Osteoblast (primary cell): ENCODE data around the gene SERPINA6. TPM values are rescaled to one million over a fixed set of nuclear protein-coding genes. Genes with fewer than 3 reads are reported as not detected.

Source experiments
- DNase-seq: peaks from one replicate; pipeline ENCODE4 v3.0.0; 2011; ENCODE audit warnings: low spot score, mixed read lengths; ENCODE audit not compliant: insufficient read length; ENCODE audit errors: missing footprints
- H2AFZ ChIP-seq: 2 replicates; pipeline ENCODE4 v1.6.0; 2011; ENCODE audit warnings: mild to moderate bottlenecking, low read length
- H3K27ac ChIP-seq: 2 replicates; pipeline ENCODE4 v1.5.1; 2011; ENCODE audit warnings: mild to moderate bottlenecking, low read depth, low read length, moderate library complexity
- H3K27me3 ChIP-seq: 2 replicates; pipeline ENCODE4 v1.6.0; 2012; ENCODE audit warnings: mild to moderate bottlenecking, control low read depth, inconsistent platforms, low read length, moderate library complexity; ENCODE audit not compliant: insufficient read depth
- H3K36me3 ChIP-seq: 2 replicates; pipeline ENCODE4 v1.5.1; 2011; ENCODE audit warnings: mild to moderate bottlenecking, low read length, control low read depth, moderate library complexity; ENCODE audit not compliant: insufficient read depth
- H3K4me1 ChIP-seq: 2 replicates; pipeline ENCODE4 v1.5.1; 2011; ENCODE audit warnings: mild to moderate bottlenecking, low read length, control low read depth, moderate library complexity; ENCODE audit not compliant: insufficient read depth
- H3K4me2 ChIP-seq: 2 replicates; pipeline ENCODE4 v1.6.0; 2011; ENCODE audit warnings: mild to moderate bottlenecking, low read length; ENCODE audit not compliant: insufficient read depth
- H3K4me3 ChIP-seq: fragments of 200-600 bp; sonication (generic); 3 replicates; pipeline ENCODE4 v1.5.1; 2012; ENCODE audit warnings: mild to moderate bottlenecking, low read length, inconsistent platforms; ENCODE audit not compliant: insufficient read depth
- H3K79me2 ChIP-seq: 2 replicates; pipeline ENCODE4 v1.6.0; 2012; ENCODE audit warnings: mild to moderate bottlenecking, low read length, control low read depth, inconsistent platforms; ENCODE audit not compliant: insufficient read depth
- H3K9me3 ChIP-seq: 2 replicates; pipeline ENCODE4 v1.5.1; 2011; ENCODE audit warnings: low read depth, low read length, control low read depth
- H4K20me1 ChIP-seq: 2 replicates; pipeline ENCODE4 v1.6.0; 2012; ENCODE audit warnings: mild to moderate bottlenecking, low read length, control low read depth; ENCODE audit not compliant: insufficient read depth
- CTCF ChIP-seq: IDR thresholded peaks from 2 replicates; pipeline ENCODE4 v1.5.1; 2011; ENCODE audit warnings: mild to moderate bottlenecking, low read depth, low read length, moderate library complexity; ENCODE audit errors: extremely low read depth
- total RNA-seq: library from RNA; depleted of rRNA; stranded (reverse); fragments of >200 nt; gene quantifications from 2 replicates; pipeline ENCODE4 v1.2.3, GENCODE V29; 2012

The SERPINA6 gene
- total RNA-seq, 1 donor: not detected

- no peak overlapping the region for H2AFZ ChIP-seq
- H3K4me3 ChIP-seq: no peak overlapping the region
- no peaks in the 10 kb centered on the region for H4K20me1 ChIP-seq
- no peaks in the 10 kb centered on the region for H3K36me3 ChIP-seq
- no peaks in the 10 kb centered on the region for H3K27me3 ChIP-seq
- no peaks in the 10 kb centered on the region for H3K9me3 ChIP-seq
- no peaks in the 10 kb centered on the region for H3K79me2 ChIP-seq
- H3K4me1 ChIP-seq: peaks cover 11% of the 10 kb centered on the region
- no peak overlapping the region for H3K27ac ChIP-seq
- no peak for DNase-seq
- no peak overlapping the region for H3K4me2 ChIP-seq
- TF ChIP-seq CTCF: no peak
Measured at GRCh38 chr14:94357166-94357565, 34.0 kb upstream of the SERPINA6 start.

GRCh38 chr14:94356379-94357056, 33.4 kb upstream of the SERPINA6 start:
- no peaks in the 10 kb centered on the region for H4K20me1 ChIP-seq
- H3K36me3 ChIP-seq: no peaks in the 10 kb centered on the region
- no peak overlapping the region for H3K27ac ChIP-seq
- H3K79me2 ChIP-seq: no peaks in the 10 kb centered on the region
- DNase-seq: no peak
- H3K4me3 ChIP-seq: no peak overlapping the region
- peaks cover 11% of the 10 kb centered on the region for H3K4me1 ChIP-seq
- TF ChIP-seq CTCF: no peak
- H3K4me2 ChIP-seq: no peak overlapping the region
- no peaks in the 10 kb centered on the region for H3K9me3 ChIP-seq
- H2AFZ ChIP-seq: no peak overlapping the region
- H3K27me3 ChIP-seq: no peaks in the 10 kb centered on the region

GRCh38 chr14:94355191-94355794, 32.2 kb upstream of the SERPINA6 start:
- H4K20me1 ChIP-seq: no peaks in the 10 kb centered on the region
- peak; percentile 85 for DNase-seq

More at GRCh38 chr14:94355191-94355794, 32.2 kb upstream of the SERPINA6 start:
- peak overlapping the region; percentile 50 for H2AFZ ChIP-seq
- no peak overlapping the region for H3K4me2 ChIP-seq
- no peaks in the 10 kb centered on the region for H3K9me3 ChIP-seq
- no peak overlapping the region for H3K4me3 ChIP-seq
- TF ChIP-seq CTCF: peak; percentile 68
- H3K36me3 ChIP-seq: no peaks in the 10 kb centered on the region
- H3K79me2 ChIP-seq: no peaks in the 10 kb centered on the region
- H3K27ac ChIP-seq: no peak overlapping the region
- H3K27me3 ChIP-seq: no peaks in the 10 kb centered on the region
- peaks cover 11% of the 10 kb centered on the region for H3K4me1 ChIP-seq
